Thoracic aorta (tissue), 2 donors: ENCODE results near the gene ANKDD1A. TPM values are rescaled to one million over a fixed set of nuclear protein-coding genes. Genes with fewer than 3 reads are reported as not detected.

Experiments used
- ATAC-seq: fragments of 150-250 bp; one replicate; pipeline ENCODE4 v1.8.0; 2017; ENCODE audit warnings: low read depth; ENCODE audit not compliant: insufficient number of reproducible peaks, low FRiP score
- DNase-seq: peaks from one replicate; pipeline ENCODE4 v3.0.0-alpha.2; 2020; ENCODE audit warnings: low spot score
- H3K27ac ChIP-seq, 2 donors: fragments of 200-600 bp; sonication (generic); 1 replicate in 1 of 2; 2 replicates in 1 of 2; pipeline ENCODE4 v1.5.1; 2016; ENCODE audit warnings: mild to moderate bottlenecking in 2 of 2, moderate library complexity in 2 of 2
- H3K27me3 ChIP-seq: fragments of 200-600 bp; sonication (generic); replicated peaks from 2 replicates; pipeline ENCODE4 v1.6.0; 2016; ENCODE audit warnings: mild to moderate bottlenecking; ENCODE audit not compliant: insufficient read depth
- H3K36me3 ChIP-seq: fragments of 200-600 bp; sonication (generic); one replicate; pipeline ENCODE4 v1.5.1; 2016
- H3K4me1 ChIP-seq, 2 donors: fragments of 200-600 bp; sonication (generic); 1 replicate in 1 of 2; 2 replicates in 1 of 2; pipeline versions ENCODE4 v1.5.1 to v1.6.0; 2016; ENCODE audit warnings: low read depth in 2 of 2, mild to moderate bottlenecking in 1 of 2; ENCODE audit not compliant: control insufficient read depth in 1 of 2
- H3K4me3 ChIP-seq: fragments of 200-600 bp; sonication (generic); 2 replicates; pipeline ENCODE4 v1.5.1; 2016; ENCODE audit warnings: mild to moderate bottlenecking
- H3K9me3 ChIP-seq: fragments of 200-600 bp; sonication (generic); 2 replicates; pipeline ENCODE4 v1.5.1; 2016
- total RNA-seq, 2 donors: library from RNA; depleted of rRNA; stranded (reverse); fragments of >200 nt; gene quantifications; one replicate each; pipeline versions ENCODE4 v1.1.0 to v1.2.3, GENCODE V29; 2016
- TF ChIP-seq, protein P1 (sequence below): fragments of 200-600 bp; sonication (generic); IDR thresholded peaks from one replicate; pipeline ENCODE4 v1.5.1; 2019; ENCODE audit warnings: antibody characterized with exemption

Gene ANKDD1A
- total RNA-seq, 2 donors from 2014 or later, result 27.5 to 58.1 TPM

DNA sequence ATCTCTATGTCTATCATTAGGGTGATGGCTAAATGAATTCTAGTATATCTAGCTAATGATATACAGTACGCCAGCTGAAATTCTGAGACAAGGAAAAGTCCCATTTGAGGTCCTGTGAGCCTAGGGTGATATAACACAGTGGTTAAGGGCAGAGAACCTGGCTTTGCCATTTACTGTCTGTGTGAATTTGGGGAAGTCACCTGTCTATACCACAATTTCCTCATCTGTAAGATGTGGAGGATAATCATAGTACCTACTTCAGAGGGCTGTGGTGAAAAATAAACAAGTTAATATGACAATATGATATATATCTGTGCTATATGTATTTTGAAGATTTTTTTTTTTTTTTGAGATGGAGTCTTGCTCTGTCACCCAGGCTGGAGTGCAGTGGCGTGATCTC lies 9.8 kb upstream of the ANKDD1A start:
- H3K27ac ChIP-seq, result no peak overlapping the region
- H3K4me1 ChIP-seq, result peaks cover 3 to 26% of the 10 kb centered on the region in 2 donors
- H3K9me3 ChIP-seq, result peaks cover 9% of the 10 kb centered on the region
- peaks cover 2% of the 10 kb centered on the region for H3K36me3 ChIP-seq
- H3K4me3 ChIP-seq, result no peak overlapping the region
- ATAC-seq (no peak), DNase-seq (no peak)
- no peaks in the 10 kb centered on the region for H3K27me3 ChIP-seq
- TF ChIP-seq, protein P1, sequence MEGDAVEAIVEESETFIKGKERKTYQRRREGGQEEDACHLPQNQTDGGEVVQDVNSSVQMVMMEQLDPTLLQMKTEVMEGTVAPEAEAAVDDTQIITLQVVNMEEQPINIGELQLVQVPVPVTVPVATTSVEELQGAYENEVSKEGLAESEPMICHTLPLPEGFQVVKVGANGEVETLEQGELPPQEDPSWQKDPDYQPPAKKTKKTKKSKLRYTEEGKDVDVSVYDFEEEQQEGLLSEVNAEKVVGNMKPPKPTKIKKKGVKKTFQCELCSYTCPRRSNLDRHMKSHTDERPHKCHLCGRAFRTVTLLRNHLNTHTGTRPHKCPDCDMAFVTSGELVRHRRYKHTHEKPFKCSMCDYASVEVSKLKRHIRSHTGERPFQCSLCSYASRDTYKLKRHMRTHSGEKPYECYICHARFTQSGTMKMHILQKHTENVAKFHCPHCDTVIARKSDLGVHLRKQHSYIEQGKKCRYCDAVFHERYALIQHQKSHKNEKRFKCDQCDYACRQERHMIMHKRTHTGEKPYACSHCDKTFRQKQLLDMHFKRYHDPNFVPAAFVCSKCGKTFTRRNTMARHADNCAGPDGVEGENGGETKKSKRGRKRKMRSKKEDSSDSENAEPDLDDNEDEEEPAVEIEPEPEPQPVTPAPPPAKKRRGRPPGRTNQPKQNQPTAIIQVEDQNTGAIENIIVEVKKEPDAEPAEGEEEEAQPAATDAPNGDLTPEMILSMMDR, result no peak

DNA sequence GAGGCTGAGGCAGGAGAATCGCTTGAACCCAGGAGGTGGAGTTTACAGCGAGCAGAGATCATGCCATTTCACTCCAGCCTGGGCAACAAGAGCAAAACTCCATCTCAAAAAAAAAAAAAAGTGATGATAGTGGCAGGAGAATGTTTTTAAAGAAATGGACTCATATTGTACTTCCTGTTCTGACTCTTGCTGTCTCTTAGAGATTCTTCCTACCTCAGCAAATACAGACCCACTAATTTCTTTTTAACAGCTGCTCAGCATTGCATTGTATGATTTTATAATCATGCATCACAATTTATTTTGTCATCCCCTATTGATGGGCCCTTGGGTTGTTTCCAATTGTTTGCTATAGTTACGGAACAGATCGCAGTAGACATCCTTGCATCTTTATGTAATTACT lies 8.8 kb upstream of the ANKDD1A start:
- DNase-seq, result no peak
- Histone ChIP-seq H3K4me1 (peaks cover 0 to 19% of the 10 kb centered on the region in 2 donors), H3K9me3 (peaks cover 9% of the 10 kb centered on the region), H3K36me3 (peaks cover 2% of the 10 kb centered on the region), H3K27ac (no peak overlapping the region), H3K27me3 (no peaks in the 10 kb centered on the region), H3K4me3 (no peak overlapping the region)
- TF ChIP-seq, protein P1, result no peak
- ATAC-seq, result no peak

DNA sequence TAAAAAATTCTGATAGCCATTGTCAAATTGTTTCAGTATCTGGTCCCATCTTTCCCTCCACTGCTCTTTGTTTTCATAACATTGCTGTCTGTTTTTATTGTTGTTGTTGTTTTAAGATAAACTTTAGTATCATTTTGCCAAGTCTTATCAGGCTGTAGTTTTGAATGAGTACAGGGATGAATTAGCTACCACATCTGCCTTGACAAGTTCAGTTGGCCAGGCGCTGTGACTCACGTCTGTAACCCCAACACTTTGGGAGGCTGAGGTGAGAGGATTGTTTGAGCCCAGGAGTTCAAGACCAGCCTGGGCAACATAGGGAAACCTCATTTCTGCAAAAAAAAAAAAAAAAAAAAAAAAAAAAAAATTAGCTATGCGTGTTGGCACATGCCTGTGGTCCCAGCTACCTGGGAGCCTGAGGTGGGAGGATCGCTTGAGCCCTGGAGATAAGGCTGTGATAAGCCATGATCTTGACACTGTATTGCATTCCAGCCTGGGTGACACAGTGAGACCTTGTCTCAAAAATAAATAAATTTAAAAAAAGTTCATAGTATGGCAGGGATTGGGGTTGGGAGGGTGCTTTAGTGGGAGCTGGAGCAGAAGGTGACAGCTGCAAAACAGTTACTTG lies 8.3 kb upstream of the ANKDD1A start:
- Histone ChIP-seq H3K36me3 (peaks cover 2% of the 10 kb centered on the region), H3K9me3 (peaks cover 9% of the 10 kb centered on the region), H3K4me3 (no peak overlapping the region), H3K27me3 (no peaks in the 10 kb centered on the region), H3K4me1 (peaks cover 0 to 19% of the 10 kb centered on the region in 2 donors), H3K27ac (no peak overlapping the region)
- ATAC-seq, result no peak
- no peak for DNase-seq
- TF ChIP-seq, protein P1, result no peak

DNA sequence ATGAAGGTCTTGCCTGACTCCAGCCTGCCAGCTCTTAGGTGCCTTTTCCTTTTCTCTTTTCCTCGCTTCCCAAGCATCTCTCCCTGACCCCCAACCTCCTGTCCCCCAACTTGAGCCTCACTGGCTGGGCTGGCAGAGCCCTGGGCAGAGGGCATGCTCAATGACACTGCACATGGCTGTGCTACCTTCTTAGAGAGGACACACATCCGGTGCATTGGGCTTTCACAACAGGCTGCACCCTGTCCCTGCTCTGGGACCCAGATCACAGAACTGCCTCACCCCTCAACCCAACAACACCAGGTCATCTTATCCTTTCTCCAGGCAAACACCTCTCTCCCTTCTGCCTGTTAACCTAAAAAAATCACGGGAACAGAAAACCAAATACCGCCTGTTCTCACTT lies 7.5 kb upstream of the ANKDD1A start:
- TF ChIP-seq, protein P1, result no peak
- peaks cover 9% of the 10 kb centered on the region for H3K9me3 ChIP-seq
- H3K36me3 ChIP-seq, result peaks cover 2% of the 10 kb centered on the region
- H3K27ac ChIP-seq, result no peak overlapping the region
- no peak overlapping the region for H3K4me3 ChIP-seq
- no peak for DNase-seq
- ATAC-seq, result no peak
- H3K4me1 ChIP-seq, result peaks cover 0 to 14% of the 10 kb centered on the region in 2 donors
- no peaks in the 10 kb centered on the region for H3K27me3 ChIP-seq

DNA sequence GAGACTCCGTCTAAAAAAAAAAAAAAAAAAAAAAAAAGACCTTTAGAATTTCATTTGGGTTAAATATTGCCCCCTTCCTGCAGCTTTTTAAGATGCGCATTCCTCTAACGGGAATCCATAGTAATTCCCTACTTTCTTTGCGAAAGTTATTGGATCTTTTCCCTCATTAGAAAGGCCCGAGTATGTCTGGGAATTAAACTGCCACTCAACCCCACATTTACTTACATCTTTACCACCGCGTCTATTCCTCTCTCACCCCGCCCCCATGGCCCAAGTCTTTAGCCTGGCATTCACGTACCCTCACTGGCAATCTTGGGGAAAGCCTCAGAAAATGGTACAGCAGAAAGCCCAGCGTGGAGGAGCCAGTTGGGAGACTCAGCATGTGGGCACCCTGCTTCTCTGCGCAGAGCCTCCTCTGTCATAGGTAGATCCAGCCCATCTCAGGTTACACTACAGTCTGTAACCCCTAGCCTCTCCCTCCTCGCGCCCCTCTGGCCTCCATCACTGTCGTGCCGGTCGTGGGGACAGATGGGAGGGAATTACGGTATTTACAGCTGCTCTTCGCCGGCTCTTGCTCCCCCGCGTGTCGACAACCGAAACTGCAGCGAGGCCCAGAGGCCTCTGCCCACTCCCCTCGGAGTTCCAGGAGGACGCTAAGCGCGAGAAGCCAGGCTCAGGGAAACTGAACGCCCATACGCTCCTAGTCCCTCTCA lies 6.4 kb upstream of the ANKDD1A start:
- Histone ChIP-seq H3K27ac (no peak overlapping the region), H3K27me3 (no peaks in the 10 kb centered on the region), H3K4me3 (peak overlapping the region; percentile 58), H3K4me1 (peaks cover 0 to 14% of the 10 kb centered on the region in 2 donors), H3K9me3 (peaks cover 9% of the 10 kb centered on the region), H3K36me3 (peaks cover 2% of the 10 kb centered on the region)
- ATAC-seq, result no peak
- no peak for DNase-seq
- TF ChIP-seq, protein P1, result peak; percentile 78
